ENCODE data around the gene RASSF5.

Gene RASSF5

GRCh38 chr1:206517784-206518183 is 10.5 kb downstream of the RASSF5 start:
- H3K27me3 ChIP-seq = no peaks in the 10 kb centered on the region
- no peak for TF ChIP-seq CTCF (IDR thresholded peaks at IDR 0.05)
- H3K27ac ChIP-seq = no peak overlapping the region
- DNase-seq = no peak
- H3K4me1 ChIP-seq = peaks cover 0 to 22% (median 18%) of the 10 kb centered on the region in 4 donors
- H3K9me3 ChIP-seq = no peaks in the 10 kb centered on the region
- H3K36me3 ChIP-seq = no peaks in the 10 kb centered on the region
- no peak overlapping the region for H3K4me3 ChIP-seq
- intact Hi-C loops (cut with DNase I; ENCODE audit: low total_unique reads) = no loop called here

GRCh38 chr1:206518206-206518605 is 10.9 kb downstream of the RASSF5 start:
- intact Hi-C loops (cut with DNase I; ENCODE audit: low total_unique reads) = no loop called here
- Histone ChIP-seq H3K27me3 (no peaks in the 10 kb centered on the region), H3K4me3 (no peak overlapping the region), H3K9me3 (no peaks in the 10 kb centered on the region), H3K27ac (no peak overlapping the region), H3K4me1 (peaks cover 0 to 17% (median 14%) of the 10 kb centered on the region in 4 donors), H3K36me3 (no peaks in the 10 kb centered on the region)
- TF ChIP-seq CTCF (IDR thresholded peaks at IDR 0.05) = no peak
- no peak for DNase-seq

- no peak overlapping the region for H3K4me3 ChIP-seq
- TF ChIP-seq CTCF (IDR thresholded peaks at IDR 0.05) = no peak
- H3K9me3 ChIP-seq = no peaks in the 10 kb centered on the region
- no peak for DNase-seq
- no peaks in the 10 kb centered on the region for H3K27me3 ChIP-seq
- intact Hi-C loops (cut with DNase I; ENCODE audit: low total_unique reads) = no loop called here
- no peak overlapping the region for H3K27ac ChIP-seq
- H3K4me1 ChIP-seq = peaks cover 0 to 12% (median 8%) of the 10 kb centered on the region in 4 donors
- H3K36me3 ChIP-seq = no peaks in the 10 kb centered on the region
Observed at GRCh38 chr1:206518743-206519142, 11.4 kb downstream of the RASSF5 start.

GRCh38 chr1:206521127-206521526 is 13.8 kb downstream of the RASSF5 start:
- Histone ChIP-seq H3K27me3 (no peaks in the 10 kb centered on the region), H3K4me1 (peaks cover 0 to 6% (median 4%) of the 10 kb centered on the region in 4 donors), H3K4me3 (no peak overlapping the region), H3K36me3 (no peaks in the 10 kb centered on the region), H3K27ac (no peak overlapping the region), H3K9me3 (no peaks in the 10 kb centered on the region)
- DNase-seq = no peak
- no peak for TF ChIP-seq CTCF (IDR thresholded peaks at IDR 0.05)
- intact Hi-C loops (cut with DNase I; ENCODE audit: low total_unique reads) = no loop called here

- no peak overlapping the region for H3K27ac ChIP-seq
- H3K4me1 ChIP-seq = peaks cover 0 to 10% (median 7%) of the 10 kb centered on the region in 4 donors
Observed at GRCh38 chr1:206521694-206522402, 14.5 kb downstream of the RASSF5 start.

More at GRCh38 chr1:206521694-206522402, 14.5 kb downstream of the RASSF5 start:
- intact Hi-C loops (cut with DNase I; ENCODE audit: low total_unique reads) = no loop called here
- DNase-seq = no peak
- Histone ChIP-seq H3K36me3 (no peaks in the 10 kb centered on the region), H3K9me3 (no peaks in the 10 kb centered on the region), H3K4me3 (no peak overlapping the region), H3K27me3 (no peaks in the 10 kb centered on the region)
- TF ChIP-seq CTCF (IDR thresholded peaks at IDR 0.05) = no peak
